Osteocyte (in vitro differentiated cells): ENCODE data around the gene PANK4. TPM values are rescaled to one million over a fixed set of nuclear protein-coding genes. Genes with fewer than 3 reads are reported as not detected.
A peak's percentile ranks its signal among the peaks of the same experiment; 100 is the strongest.
"Not testable (repeated sequence)": the region's sequence is repeated elsewhere in the genome, so short reads cannot be mapped to it uniquely, and the experiment has no call there.

Experiments used
- DNase-seq: peaks from one replicate; pipeline ENCODE4 v3.0.0; 2021; ENCODE audit warnings: mixed read lengths; ENCODE audit not compliant: unreplicated experiment; ENCODE audit errors: extremely low spot score
- H3K27ac Mint-ChIP-seq: one replicate; pipeline ENCODE4 v1.8.0; 2021; ENCODE audit warnings: mild to moderate bottlenecking, mixed read lengths; ENCODE audit not compliant: unreplicated experiment
- H3K27me3 Mint-ChIP-seq: one replicate; pipeline ENCODE4 v1.8.0; 2021; ENCODE audit warnings: mixed read lengths; ENCODE audit not compliant: unreplicated experiment
- H3K36me3 Mint-ChIP-seq: one replicate; pipeline ENCODE4 v1.8.0; 2021; ENCODE audit warnings: mixed read lengths; ENCODE audit not compliant: unreplicated experiment
- H3K4me1 Mint-ChIP-seq: one replicate; pipeline ENCODE4 v1.8.0; 2021; ENCODE audit warnings: mixed read lengths; ENCODE audit not compliant: unreplicated experiment
- H3K4me3 Mint-ChIP-seq: one replicate; pipeline ENCODE4 v1.8.0; 2021; ENCODE audit warnings: mild to moderate bottlenecking, moderate library complexity, mixed read lengths; ENCODE audit not compliant: unreplicated experiment
- H3K9me3 Mint-ChIP-seq: one replicate; pipeline ENCODE4 v1.8.0; 2021; ENCODE audit warnings: mixed read lengths; ENCODE audit not compliant: unreplicated experiment
- CTCF ChIP-seq: fragments of 200-600 bp; sonication (generic); IDR thresholded peaks from 2 replicates; pipeline ENCODE4 v1.5.0; 2021; ENCODE audit warnings: antibody characterized with exemption, mild to moderate bottlenecking, moderate library complexity
- total RNA-seq: library from RNA; stranded (reverse); gene quantifications from 2 replicates; pipeline ENCODE4 v1.2.1, GENCODE V29; 2021

Gene PANK4
- total RNA-seq, 1 donor from 2014 or later, result 34.4 TPM

DNA sequence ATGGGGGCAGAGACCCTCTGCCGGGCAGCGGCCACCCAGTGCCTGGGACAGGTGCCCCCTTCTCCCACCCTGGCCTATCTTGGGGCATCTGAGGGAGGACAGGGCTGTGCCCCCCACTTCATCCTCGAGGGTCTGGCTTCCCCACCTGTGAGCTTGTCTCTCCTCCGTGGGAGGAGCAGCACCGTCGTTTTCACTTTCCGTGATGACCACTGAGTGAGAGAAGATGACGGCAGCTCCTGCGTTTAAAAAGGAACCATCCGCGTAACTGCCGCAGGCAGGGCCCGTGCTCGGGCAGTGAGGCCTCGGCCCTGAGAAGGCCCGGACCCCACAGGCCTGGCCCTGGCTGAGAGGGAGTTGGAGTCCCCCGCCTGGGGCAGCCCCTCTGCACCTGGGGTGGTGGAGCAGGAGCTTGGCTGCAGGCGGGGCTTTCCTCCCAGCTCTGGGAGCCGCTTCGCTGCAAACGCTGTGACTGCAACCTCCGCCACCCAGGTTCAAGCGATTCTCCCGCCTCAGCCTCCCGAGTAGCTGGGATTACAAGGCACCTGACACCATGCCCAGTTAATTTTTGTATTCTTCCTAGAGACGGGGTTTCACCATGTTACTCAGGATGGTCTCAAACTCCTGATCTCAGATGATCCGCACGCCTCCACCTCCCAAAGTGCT, 23.1 kb upstream of the PANK4 start:
- not testable (repeated sequence) for DNase-seq, H3K27me3 Mint-ChIP-seq, H3K4me3 Mint-ChIP-seq, H3K36me3 Mint-ChIP-seq, H3K27ac Mint-ChIP-seq, H3K9me3 Mint-ChIP-seq
- peaks cover 23% of the 10 kb centered on the region for H3K4me1 Mint-ChIP-seq

DNA sequence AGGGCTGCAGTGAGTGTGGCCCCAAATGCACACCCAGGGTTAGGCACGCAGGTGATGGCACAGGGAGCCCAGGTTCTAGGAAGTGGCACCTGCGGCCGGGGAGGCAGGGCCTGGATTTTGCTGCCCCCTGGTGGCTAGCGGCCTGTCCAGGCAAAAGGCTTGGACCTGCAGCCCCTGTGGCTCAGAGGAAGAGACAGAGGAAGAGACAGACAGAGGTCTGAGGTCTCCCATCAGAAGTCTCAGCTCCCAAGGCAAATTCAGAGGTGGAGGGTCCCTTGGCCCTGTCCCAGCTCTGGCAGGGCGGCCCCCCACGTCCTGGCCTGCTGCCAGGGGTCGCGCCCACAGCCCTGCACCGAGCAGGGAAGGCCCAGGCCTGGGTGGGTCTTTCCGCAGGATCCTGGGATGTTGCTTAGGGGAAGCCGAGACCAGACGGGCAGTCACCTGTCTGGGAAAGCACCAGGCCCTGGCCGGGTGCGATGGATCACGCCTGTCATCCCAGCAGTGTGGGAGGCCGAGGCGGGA, 21.7 kb upstream of the PANK4 start:
- Mint-ChIP-seq H3K4me3 (no peak overlapping the region), H3K9me3 (no peaks in the 10 kb centered on the region), H3K27me3 (no peaks in the 10 kb centered on the region), H3K27ac (no peak overlapping the region), H3K4me1 (peaks cover 29% of the 10 kb centered on the region), H3K36me3 (no peaks in the 10 kb centered on the region)
- DNase-seq, result no peak
- peak; percentile 96 for TF ChIP-seq CTCF

DNA sequence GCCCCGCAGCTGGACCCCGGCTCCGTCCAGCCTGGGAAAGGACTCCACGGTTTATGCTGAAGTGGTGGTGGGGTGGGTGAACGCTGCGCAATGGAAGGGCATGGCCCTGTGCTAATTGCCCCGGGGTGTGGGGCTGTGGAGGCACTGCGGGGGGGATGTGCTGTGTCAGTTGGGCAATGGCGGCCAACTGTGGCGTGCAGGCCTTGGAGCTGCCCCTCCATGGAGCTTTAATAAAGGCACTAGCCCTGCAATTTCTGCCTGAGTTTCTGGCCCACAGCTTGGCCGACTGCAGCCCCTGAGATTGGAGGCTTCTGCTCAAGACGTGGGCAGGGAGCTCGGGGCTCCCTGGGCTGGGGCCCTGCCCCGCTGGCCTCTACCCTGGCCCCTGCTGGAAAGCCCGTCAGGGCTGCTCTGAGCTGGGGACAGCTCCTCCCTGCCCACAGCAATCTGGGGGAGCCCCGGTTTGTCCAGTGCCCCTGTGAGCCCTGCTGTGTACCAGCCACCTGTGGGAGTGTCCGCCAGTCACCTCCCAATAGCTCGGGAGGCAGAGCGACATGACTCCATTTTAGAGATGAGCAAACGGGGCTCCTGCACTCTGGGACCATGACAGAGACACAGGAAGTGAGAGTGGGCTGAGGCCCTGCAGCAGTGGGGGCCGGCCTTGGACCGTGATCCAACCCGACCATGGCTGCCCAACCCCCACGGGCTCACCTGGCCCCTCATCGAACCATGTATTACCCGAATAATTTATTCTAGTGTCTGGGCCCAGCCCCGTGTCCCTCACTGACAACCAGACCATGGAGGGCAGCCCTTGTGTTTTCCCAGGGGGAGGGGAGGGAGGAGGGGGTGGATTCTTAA, 21.0 kb upstream of the PANK4 start:
- DNase-seq, result no peak
- no peak for TF ChIP-seq CTCF
- Mint-ChIP-seq H3K4me3 (peak overlapping the region; percentile 61), H3K4me1 (peaks cover 33% of the 10 kb centered on the region), H3K36me3 (no peaks in the 10 kb centered on the region), H3K27ac (peak overlapping the region; percentile 57), H3K9me3 (no peaks in the 10 kb centered on the region), H3K27me3 (no peaks in the 10 kb centered on the region)

DNA sequence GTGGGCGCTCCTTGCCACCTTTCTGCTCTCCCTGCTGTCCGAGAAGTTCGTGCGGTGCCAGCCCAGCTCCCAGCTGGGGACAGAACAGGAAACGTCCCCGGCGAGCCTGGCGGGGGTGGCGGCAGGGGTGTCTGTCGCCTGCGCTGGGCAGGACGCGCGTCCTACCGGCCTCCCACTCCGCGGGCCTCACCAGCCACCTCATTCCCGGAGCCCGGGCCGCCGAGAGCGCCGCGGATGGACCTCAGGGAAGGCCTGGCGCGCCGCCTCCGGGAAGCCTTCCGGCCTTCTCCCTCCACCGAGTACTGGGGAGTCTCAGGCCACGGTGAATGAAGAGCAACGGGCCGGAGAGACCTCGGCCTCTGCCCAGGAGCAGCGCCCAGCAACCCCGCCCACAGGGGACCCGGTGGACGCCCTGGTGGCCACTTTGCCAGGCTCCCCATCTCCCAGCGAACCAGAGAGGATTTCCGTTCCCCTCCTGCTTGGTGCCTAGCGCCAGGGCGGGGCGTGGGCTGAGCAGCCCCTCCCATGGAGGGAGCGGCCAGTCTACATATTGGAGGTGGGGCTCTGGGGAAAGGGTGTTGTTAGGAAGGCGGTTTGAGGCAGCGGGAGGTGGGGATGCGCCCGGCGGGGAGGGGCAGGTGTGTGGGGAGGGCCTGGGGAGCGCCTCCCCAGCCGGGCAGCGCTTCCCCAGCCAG, 20.3 kb upstream of the PANK4 start:
- no peak for TF ChIP-seq CTCF
- H3K36me3 Mint-ChIP-seq, result no peaks in the 10 kb centered on the region
- no peak for DNase-seq
- H3K27ac Mint-ChIP-seq, result no peak overlapping the region
- H3K4me1 Mint-ChIP-seq, result peaks cover 37% of the 10 kb centered on the region
- no peaks in the 10 kb centered on the region for H3K27me3 Mint-ChIP-seq
- no peaks in the 10 kb centered on the region for H3K9me3 Mint-ChIP-seq
- H3K4me3 Mint-ChIP-seq, result peak overlapping the region; percentile 61

DNA sequence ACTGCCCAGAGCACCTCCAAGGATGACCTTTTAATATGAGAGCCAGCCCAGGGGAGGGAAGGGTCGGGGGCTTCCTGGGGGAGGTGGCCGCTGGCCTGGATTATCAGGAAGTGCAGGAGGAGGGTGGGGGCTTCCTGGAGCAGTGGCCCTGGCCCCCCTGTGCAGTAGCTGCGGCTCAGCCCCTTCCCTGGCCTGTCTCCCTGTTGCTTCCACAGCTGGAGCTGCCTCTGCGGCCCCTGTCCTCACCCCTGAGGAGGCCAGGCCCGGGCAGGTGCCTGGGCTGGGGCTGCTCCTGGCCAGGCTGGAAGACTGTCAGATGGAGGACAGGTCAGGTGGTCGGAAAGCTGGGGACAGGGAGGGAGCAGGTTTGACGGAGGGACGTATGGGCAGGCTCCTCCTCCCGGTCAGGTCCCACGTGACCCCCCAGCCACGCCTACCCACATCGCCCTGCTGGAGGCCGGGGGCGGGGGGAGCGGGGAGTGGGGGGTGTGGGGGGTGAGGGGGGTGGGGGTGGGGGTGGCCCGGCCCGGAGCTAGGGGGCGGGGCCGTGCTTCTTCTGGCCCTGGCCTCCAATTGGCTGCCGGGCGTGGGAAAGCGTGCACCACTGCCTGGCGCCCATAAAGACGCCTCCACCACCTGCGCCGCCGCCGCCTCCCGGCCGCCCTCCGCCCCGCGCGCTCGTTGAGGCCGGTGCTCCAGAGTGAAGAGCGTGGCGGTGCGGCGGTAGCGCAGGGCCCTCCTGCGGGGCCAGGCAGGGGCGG, 19.5 kb upstream of the PANK4 start:
- Mint-ChIP-seq H3K27ac (no peak overlapping the region), H3K36me3 (no peaks in the 10 kb centered on the region), H3K9me3 (no peaks in the 10 kb centered on the region), H3K27me3 (no peaks in the 10 kb centered on the region), H3K4me3 (no peak overlapping the region), H3K4me1 (peaks cover 42% of the 10 kb centered on the region)
- TF ChIP-seq CTCF, result no peak
- no peak for DNase-seq
